Measurements from ENCODE around the gene NCBP2. TPM values are rescaled to one million over a fixed set of nuclear protein-coding genes. Genes with fewer than 3 reads are reported as not detected.

NCBP2 gene
- total RNA-seq, 1 donor from 2014 or later, result 80.8 TPM

DNA sequence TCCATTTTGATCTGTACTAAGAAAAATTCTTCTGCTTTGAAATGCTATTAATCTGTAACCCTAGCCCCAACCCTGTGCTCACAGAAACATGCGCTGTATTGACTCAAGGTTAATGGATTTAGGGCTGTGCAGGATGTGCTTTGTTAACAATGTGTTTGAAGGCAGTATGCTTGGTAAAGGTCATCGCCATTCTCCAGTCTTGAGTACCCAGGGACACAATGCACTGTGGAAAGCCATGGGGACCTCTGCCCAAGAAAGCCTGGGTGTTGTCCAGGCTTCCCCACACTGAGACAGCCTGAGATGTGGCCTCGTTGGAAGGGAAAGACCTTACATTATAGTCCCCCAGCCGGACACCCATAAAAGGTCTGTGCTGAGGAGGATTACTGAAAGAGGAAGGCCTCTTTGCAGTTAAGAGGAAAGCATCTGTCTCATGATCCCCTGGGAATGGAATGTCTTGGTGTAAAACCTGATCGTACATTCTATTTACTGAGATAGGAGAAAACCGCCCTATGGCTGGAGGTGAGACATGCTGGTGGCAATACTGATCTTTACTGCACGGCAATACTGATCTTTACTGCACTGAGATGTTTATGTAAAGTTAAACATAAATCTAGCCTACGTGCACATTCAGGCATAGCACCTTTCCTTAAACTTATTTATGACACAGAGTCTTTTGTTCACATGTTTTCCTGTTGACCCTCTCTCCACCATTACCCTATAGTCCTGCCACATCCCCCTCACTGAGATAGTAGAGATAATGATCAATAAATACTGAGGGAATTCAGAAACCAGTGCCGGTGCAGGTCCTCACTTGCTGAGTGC lies 20.0 kb upstream of the NCBP2 start:
- Histone ChIP-seq H3K27me3 (peaks cover 83% of the 10 kb centered on the region), H3K79me2 (ENCODE audit: low read depth) (no peaks in the 10 kb centered on the region), H2AFZ (replicated peaks) (no peak overlapping the region), H3F3A (ENCODE audit: low read depth) (no peaks in the 10 kb centered on the region), H4K20me1 (ENCODE audit: low read depth) (no peaks in the 10 kb centered on the region), H3K9me3 (ENCODE audit: low read depth) (no peaks in the 10 kb centered on the region), H3K9ac (no peak overlapping the region), H3K4me2 (no peak overlapping the region), H3K4me1 (no peaks in the 10 kb centered on the region), H3K27ac (no peak overlapping the region), H3K4me3 (no peak overlapping the region), H3K36me3 (no peaks in the 10 kb centered on the region)
- peaks cover 33% of the 10 kb centered on the region for H3K27me3 Mint-ChIP-seq (ENCODE audit: insufficient read depth, low read depth)
- H3K9me3 Mint-ChIP-seq, result peaks cover 4% of the 10 kb centered on the region
- H3K27ac Mint-ChIP-seq, result no peak overlapping the region
- H3K36me3 Mint-ChIP-seq, result peaks cover 3% of the 10 kb centered on the region
- no peak for DNase-seq (ENCODE audit: low spot score)
- TF ChIP-seq EZH2 (IDR thresholded peaks at IDR 0.05), result no peak
- no peak for TF ChIP-seq EZH2phosphoT487 (IDR thresholded peaks at IDR 0.05)
- TF ChIP-seq, protein P1, sequence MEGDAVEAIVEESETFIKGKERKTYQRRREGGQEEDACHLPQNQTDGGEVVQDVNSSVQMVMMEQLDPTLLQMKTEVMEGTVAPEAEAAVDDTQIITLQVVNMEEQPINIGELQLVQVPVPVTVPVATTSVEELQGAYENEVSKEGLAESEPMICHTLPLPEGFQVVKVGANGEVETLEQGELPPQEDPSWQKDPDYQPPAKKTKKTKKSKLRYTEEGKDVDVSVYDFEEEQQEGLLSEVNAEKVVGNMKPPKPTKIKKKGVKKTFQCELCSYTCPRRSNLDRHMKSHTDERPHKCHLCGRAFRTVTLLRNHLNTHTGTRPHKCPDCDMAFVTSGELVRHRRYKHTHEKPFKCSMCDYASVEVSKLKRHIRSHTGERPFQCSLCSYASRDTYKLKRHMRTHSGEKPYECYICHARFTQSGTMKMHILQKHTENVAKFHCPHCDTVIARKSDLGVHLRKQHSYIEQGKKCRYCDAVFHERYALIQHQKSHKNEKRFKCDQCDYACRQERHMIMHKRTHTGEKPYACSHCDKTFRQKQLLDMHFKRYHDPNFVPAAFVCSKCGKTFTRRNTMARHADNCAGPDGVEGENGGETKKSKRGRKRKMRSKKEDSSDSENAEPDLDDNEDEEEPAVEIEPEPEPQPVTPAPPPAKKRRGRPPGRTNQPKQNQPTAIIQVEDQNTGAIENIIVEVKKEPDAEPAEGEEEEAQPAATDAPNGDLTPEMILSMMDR (IDR thresholded peaks at IDR 0.05), result no peak
- H3K4me1 Mint-ChIP-seq, result peaks cover 6% of the 10 kb centered on the region
- H3K4me3 Mint-ChIP-seq, result no peak overlapping the region

DNA sequence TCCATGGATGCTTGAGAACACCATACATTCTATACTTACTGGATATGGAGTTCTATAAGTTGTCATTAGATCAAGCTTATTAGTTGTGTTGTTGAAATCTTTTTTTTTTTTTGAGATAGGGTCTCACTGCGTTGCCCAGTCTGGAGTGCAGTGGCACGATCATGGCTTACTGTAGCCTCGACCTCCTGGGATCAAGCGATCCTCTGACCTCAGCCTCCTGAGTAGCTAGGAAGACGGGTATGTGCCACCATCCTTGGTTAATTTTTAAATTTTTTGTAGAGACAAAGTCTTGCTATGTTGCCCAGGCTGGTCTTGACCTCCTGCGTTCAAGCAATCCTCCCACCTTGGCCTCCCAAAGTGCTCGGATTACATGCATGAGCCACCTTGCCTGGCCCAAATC lies 12.5 kb upstream of the NCBP2 start:
- Histone ChIP-seq H3K4me1 (no peaks in the 10 kb centered on the region), H2AFZ (replicated peaks) (no peak overlapping the region), H3K27ac (no peak overlapping the region), H4K20me1 (ENCODE audit: low read depth) (no peaks in the 10 kb centered on the region), H3K36me3 (no peaks in the 10 kb centered on the region), H3K4me2 (no peak overlapping the region), H3K79me2 (ENCODE audit: low read depth) (no peaks in the 10 kb centered on the region), H3K9ac (no peak overlapping the region), H3K9me3 (ENCODE audit: low read depth) (no peaks in the 10 kb centered on the region), H3K27me3 (peaks cover 26% of the 10 kb centered on the region), H3F3A (ENCODE audit: low read depth) (no peaks in the 10 kb centered on the region), H3K4me3 (no peak overlapping the region)
- TF ChIP-seq, protein P1 (IDR thresholded peaks at IDR 0.05), result no peak
- TF ChIP-seq EZH2 (IDR thresholded peaks at IDR 0.05) (no peak), EZH2phosphoT487 (IDR thresholded peaks at IDR 0.05) (no peak)
- Mint-ChIP-seq H3K9me3 (no peaks in the 10 kb centered on the region), H3K4me1 (no peaks in the 10 kb centered on the region), H3K27ac (no peak overlapping the region), H3K36me3 (no peaks in the 10 kb centered on the region), H3K27me3 (ENCODE audit: insufficient read depth, low read depth) (peaks cover 2% of the 10 kb centered on the region), H3K4me3 (no peak overlapping the region)
- DNase-seq (ENCODE audit: low spot score), result no peak

DNA sequence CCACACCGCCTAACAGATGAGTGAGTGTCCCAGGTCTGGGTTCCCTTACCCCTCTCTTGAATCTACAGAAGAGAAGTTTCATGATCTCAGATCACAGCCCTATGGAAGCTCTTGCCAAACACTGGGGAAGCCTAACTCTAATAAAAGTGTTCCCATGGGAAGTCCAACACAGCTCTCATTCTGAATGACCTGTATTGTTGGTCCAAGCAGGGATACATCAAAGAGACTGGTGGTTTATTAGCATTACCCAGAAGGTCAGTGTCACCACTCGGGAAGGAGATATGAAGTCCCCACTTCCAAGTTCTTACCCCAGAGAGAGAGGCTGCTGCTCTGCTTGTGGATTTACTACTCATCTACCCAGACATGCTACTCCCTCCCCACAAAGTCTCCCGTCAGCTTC lies 9.0 kb upstream of the NCBP2 start:
- Histone ChIP-seq H3K79me2 (ENCODE audit: low read depth) (no peaks in the 10 kb centered on the region), H3K4me2 (no peak overlapping the region), H3K9ac (no peak overlapping the region), H3F3A (ENCODE audit: low read depth) (no peaks in the 10 kb centered on the region), H3K27ac (no peak overlapping the region), H3K36me3 (no peaks in the 10 kb centered on the region), H3K27me3 (peaks cover 18% of the 10 kb centered on the region), H3K4me1 (no peaks in the 10 kb centered on the region), H3K9me3 (ENCODE audit: low read depth) (no peaks in the 10 kb centered on the region), H2AFZ (replicated peaks) (no peak overlapping the region), H3K4me3 (no peak overlapping the region), H4K20me1 (ENCODE audit: low read depth) (no peaks in the 10 kb centered on the region)
- TF ChIP-seq EZH2 (IDR thresholded peaks at IDR 0.05) (no peak), EZH2phosphoT487 (IDR thresholded peaks at IDR 0.05) (no peak)
- TF ChIP-seq, protein P1 (IDR thresholded peaks at IDR 0.05), result no peak
- Mint-ChIP-seq H3K27ac (no peak overlapping the region), H3K4me1 (peaks cover 6% of the 10 kb centered on the region), H3K27me3 (ENCODE audit: insufficient read depth, low read depth) (peaks cover 12% of the 10 kb centered on the region), H3K36me3 (no peaks in the 10 kb centered on the region), H3K4me3 (no peak overlapping the region), H3K9me3 (no peaks in the 10 kb centered on the region)
- no peak for DNase-seq (ENCODE audit: low spot score)

Data from neural progenitor cell (in vitro differentiated cells).